ENCODE data around the gene TDRD10. TPM values are rescaled to one million over a fixed set of nuclear protein-coding genes. Genes with fewer than 3 reads are reported as not detected.
"Not testable (repeated sequence)": the region's sequence is repeated elsewhere in the genome, so short reads cannot be mapped to it uniquely, and the experiment has no call there.

The TDRD10 gene
- total RNA-seq, 1 donor from 2014 or later = 2.3 TPM

DNA sequence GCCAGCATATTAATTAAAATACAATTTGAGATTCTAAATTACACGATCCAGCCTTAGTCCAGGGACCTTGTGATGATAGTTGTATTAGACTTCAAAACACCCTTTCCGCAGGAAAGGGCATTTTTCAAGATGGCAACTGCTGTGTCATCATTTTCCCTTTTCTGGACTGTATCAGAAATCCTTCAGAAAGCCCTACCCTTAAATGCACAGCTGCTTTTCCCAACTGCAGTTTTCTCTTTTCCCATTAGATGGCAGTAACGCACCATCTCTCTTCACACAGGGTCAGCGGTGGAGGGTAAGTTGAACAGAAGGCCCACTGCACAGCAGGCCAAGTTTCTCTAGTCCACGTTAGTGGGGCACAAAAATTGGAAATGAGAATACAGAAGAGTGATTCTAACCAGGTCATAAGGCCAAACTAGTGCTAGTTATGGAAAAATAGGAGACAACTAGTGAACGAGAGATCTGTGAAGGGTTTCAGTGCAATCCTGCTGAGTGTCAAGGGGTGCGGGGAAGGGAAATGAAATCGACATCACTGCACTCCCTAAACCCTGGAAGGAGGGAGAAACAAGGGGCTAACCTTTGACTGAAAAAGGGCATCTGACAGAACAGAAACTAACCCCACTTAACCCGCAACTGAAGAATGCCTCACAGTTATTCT lies 22.1 kb upstream of the TDRD10 start:
- peak; percentile 79 for DNase-seq (ENCODE audit: low spot score)

DNA sequence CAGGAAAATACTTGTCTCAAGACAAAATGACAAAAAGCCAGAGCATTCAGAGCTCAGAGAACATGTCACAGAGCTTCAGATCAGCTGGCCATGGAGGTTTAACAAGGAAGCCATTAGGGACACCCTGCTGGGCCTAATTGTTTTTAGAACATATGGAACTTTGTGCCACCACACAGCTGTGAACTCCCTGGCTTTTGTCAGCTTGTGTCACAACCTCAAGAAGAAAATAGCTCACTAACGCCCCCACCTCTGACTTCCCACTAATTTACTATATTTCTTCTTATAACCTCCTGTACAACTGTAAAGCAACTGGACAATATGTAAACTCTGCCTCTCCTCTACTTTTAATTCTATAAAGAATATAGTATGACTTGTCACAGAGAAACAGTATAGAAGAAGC lies 21.0 kb upstream of the TDRD10 start:
- no peak for DNase-seq (ENCODE audit: low spot score)

DNA sequence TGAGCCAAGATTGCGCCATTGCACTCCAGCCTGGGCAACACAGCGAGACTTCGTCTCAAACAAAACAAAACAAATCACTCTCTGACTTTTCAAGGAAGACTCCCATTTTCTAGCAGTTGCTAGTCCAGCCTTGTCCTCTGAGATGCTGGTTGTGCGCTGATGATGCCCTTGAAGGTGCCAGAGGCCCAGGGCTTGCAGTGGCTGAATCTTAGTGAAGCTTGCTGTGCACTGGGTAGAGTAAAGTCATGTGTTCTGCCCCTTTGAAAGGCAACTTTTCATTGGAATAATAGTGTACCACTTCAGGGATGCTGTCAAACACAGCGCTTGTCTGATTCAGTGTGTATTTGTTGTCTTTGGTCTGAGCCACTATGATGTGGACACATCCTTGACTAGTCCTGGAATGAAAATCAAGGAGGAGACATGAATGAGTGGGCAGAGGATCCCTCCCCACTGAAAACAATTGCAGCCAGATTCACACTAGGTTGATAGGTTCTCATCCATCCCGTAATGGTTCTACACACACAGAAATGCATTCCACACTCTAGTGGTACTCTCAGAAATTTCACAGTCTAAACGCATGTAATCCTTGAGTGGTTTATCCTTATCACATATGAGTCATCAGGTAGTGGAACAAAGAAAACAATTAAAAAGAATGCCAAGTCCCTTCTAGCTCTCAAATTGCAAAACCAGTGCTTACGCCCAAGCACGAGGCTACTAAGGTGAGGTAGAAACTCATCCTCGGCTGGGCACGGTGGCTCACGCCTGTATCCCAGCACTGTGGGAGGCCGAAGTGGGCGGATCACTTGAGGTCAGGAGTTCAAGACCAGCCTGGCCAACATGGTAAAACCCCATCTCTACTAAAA lies 17.8 kb upstream of the TDRD10 start:
- DNase-seq (ENCODE audit: low spot score) = peak; percentile 40

DNA sequence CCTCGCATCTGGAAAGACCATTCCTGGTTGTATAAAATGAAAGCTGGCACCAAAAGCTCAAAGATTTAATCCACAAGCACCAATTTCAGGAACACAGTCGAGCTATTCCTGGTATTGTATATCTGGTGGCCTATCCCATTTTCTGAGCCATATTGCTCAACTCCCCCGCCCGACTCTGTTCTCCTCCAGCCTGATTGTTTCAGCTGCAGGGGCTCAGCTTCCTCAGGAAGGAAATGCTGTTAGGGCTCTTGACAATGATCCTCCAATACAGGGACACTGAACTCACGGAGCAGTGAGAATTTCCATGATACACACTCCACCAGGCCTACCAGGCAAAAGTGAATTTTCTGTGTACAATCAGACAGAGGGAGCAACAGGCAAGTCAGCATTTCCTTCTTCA lies 16.9 kb upstream of the TDRD10 start:
- peak; percentile 25 for DNase-seq (ENCODE audit: low spot score)

DNA sequence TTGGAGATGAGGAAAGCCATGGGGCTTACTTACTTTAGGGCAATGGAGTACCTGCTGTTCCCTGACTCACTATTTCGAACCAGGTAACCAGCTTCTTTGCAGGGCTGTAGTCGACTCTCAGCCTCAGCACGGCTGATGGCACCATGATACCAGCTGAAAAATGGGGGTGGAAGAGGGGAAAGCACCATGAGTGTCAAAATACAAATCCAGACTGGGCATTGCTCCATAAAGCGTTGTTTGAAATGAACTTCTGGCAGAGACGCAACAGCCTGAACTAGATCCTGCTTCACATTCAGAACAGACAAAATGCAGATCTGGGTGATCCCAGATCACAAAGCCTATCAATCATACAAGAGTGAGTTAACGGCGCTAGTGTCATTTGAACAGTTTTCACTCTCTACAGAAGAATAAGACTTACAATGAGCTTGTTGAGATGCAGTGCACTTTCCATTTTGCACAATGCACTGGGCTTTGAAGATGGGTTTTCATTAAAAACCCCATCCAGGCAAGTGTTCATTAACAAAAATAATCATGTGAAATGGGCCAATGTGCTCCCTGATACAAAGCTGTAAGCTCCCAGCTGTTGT lies 16.0 kb upstream of the TDRD10 start:
- DNase-seq (ENCODE audit: low spot score) = no peak

DNA sequence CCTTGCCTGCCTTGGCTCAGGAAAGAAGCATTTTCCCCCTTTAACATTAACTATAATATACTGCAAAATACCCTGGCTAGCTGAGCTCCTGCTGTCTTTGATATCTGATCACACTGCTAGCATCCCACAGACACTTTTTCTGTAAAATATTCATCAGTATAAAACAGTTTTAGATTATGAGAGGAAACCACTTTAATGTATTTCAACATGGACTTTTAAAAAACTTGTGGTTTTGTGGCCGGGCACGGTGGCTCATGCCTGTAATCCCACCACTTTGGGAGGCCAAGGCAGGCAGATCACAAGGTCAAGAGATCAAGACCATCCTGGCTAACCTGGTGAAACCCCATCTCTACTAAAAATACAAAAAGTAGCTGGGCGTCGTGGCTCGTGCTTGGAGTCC lies 15.3 kb upstream of the TDRD10 start:
- not testable (repeated sequence) for DNase-seq (ENCODE audit: low spot score)

DNA sequence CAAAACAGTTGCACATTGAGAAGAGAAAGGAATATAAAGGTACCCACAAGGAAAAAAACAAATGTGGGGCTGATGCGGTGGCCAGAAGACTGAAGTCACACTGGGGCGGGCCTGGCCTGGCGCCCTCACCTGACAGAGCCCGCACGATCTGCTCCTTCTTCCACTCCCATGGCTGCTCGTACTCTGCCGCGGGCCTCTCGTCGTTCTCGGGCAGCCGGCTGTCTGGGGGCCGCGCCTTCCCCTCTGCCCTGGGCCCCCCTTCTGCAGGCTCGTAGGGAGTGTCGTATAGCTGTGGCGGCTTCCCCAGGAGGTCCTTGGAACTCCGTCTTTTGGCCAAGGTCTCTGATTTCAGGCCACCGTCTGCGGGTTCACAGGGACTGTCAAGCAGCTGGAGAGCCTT lies 13.1 kb upstream of the TDRD10 start:
- no peak for DNase-seq (ENCODE audit: low spot score)

DNA sequence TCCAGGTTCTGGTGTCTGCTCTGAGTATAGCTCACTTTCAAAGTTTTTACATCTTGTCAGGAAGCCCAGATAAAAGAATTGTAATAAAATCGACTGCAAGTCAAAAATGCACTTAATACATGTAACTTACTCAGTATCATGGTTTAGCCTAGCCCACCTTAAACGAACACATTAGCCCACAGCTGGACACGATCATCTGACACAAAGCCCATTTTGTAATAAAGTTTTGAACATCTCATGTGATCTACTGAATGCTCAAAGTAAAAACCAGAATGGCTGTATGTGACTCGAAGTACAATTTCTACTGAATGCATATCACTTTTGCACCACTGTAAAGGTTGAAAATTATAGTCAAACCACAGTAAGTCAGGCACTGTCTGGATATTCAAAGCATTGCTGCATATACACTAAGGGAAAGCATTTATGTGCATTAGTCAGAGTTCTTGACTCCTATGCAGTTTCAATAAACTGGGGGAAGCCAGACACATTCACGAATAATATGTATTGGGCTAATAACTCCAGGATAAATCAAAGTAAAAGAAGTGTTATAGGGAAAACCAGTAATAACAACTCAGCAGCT lies 12.2 kb upstream of the TDRD10 start:
- DNase-seq (ENCODE audit: low spot score) = no peak

DNA sequence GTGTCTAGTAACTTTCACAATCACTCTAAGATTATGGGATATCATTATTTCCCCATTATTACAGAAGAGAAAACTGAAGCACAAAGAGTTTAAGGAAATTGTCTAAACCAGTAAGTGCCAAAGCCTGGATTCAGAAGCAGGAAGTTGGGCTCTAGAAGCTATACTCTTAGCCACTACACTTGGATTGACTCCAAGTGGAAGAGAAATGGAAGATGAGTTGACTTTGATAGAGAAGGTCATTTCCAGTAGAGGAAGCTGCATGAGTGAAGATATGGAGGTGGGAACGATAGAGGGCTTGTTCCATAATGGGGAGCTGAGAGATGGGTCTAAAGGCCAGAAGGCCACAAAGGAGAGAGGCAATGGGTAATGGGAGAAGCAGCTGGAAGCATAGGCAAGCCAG lies 11.7 kb upstream of the TDRD10 start:
- DNase-seq (ENCODE audit: low spot score) = no peak

DNA sequence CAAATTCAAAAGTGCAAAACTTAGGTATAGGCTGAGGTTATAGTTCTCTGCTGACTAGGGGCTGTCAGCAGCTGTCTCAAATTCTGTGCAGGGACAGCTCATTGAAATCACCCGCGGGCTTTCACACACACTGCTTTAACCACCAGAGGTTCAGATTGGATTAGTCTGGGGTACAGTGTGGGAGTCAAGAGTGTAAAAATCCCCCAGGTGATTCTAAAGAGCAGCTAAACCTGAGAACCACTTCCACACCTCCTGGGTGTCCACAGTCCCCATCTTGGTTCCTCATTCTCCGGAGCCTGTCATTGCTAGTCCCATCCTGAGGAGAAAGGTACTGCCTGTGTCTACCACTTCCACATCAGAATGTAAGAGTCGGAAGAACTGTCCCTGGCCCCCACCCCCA lies 9.9 kb upstream of the TDRD10 start:
- DNase-seq (ENCODE audit: low spot score) = no peak

DNA sequence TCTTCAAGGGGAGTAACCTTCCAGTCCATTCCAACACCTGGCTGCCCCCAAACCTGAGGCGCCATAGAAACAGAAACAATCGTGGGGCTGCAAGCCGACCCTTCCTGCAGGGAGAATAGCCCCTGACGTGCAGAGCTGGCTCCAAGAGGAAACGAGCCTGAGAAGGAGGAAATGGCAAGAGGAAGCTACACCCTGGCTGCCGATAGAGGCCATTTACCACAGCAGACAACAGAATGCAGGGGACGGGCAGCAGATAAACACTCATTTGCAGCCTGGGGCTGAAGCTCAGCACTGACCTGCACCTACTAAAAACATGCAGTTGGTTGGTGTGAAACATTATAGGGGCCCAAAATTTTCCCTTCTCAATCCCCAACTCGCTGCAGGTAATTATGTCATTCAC lies 8.7 kb upstream of the TDRD10 start:
- DNase-seq (ENCODE audit: low spot score) = peak; percentile 26

DNA sequence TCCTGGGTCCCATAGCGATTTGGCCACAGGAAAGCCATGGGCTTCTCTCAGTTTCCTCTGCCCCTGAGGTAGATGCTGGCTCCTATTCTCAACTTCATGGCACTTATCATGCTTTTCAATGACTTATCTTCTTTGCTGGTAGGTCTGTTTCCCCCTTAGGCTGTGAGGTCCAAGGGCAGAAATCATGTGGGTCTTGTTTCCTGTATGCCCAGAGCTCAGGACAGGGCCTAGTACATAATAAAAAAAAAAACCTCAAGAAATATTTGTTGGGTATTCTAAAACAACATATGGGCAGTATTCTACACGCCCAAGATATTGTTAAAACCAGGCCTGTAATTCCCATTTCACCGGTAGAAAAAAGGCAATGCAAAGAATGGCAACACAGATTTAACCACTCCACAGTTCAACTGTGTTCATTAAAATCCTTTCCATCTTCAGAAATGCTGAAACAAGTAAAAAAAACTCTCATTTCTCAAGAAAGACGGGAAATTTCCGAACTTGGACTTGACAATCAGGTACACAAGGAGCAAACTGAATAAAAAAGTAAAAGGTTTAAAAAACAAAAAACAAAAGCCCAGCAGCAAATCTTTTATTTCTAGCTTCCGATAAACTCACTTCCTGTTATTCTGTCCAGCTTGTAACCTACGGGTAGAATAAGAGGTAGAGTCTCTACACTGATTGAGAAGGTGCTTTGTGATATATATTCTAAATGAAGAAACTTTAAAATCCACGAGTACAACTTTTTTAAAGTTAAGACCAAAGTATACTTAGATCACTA lies 6.3 kb upstream of the TDRD10 start:
- DNase-seq (ENCODE audit: low spot score) = no peak

DNA sequence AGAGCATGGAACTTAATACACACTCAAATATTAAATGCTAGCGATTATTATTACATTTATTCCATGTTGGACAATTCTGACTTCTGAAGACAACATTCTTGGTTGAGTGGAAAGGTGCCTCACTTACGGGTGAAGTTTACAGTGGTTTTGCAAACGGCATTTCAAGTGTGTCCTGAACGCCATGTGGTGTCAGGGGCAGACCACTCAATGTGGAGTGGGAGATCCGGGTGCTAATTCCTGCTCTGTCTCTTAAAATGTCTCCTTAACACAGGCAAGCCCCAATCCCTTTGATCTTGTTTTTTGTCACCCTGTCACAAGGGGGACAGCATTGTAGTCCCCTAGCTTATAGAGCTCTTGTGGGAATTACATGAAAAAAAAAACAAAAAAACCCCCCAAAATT lies 5.6 kb upstream of the TDRD10 start:
- no peak for DNase-seq (ENCODE audit: low spot score)

DNA sequence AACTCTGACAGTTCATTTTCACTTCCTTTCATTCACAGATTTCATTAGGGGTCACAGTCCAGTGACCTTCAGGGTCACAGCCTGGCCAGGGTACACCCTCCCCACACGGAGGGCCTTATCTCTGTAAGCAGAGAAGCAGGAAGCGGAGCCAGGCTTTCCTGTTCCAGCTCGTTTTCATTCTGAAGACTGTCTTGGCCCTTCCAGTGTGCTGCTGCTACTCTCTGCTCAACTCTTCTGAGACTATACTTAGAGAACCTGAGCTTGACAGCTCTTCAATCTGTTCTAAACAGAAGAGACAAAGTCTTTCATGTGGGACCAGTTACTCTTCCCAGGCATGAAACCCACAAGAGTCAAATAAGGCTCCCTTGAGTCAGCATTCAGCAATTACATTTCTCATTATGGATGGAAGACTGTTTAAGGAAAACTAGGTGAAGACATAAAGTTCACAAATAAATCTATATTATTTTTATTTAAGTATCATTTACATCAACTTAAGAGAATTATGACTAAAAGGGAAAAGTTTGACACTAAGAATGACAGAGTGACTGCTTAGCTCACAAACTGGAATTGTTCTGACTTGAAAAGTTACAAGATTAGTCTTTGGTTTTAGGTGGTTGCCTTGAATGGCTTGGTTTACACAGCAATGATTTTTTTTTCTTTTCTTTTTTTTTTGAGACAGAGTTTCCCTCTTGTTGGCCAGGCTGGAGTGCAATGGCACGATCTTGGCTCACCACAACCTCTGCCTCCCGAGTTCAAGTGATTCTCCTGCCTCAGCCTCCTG lies 4.8 kb upstream of the TDRD10 start:
- DNase-seq (ENCODE audit: low spot score) = peak; percentile 20

DNA sequence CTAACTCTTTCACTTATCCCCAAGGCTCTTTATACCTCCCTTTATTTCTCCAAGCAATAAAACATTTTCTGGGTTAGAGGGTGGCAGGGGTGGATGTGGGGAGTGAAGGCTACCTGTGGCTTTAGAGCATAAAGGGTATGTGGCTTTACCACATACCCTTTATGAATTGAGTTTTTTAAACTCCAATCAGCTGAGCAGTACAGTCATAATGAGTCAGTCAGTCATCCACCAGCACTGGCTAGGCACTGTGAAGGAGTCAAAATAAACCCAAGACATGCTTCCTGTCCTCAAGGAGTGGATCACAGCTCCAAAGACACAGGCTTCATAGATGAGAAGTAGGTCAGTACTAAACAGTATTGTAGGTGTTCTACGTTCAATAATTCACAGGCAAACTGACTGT lies 2.6 kb upstream of the TDRD10 start:
- no peak for DNase-seq (ENCODE audit: low spot score)

DNA sequence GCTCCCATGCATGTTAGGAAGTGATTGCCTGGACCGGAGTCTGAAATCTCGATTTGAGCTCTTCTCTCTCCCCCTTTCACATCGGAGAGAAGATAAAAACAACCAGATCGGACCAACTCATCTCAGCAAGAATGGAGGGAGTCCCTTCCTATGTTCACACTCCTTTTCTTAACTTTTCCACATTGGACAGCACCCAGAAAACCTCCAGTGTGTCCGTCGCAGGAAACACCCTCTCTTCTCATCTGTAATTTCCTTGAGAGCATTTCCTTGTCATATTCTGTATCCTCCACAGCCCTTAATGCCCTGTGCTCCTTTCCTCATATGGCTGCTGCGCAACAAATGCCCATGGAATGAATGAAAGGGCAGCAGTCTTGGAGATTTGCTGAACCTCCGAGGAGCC lies 1.5 kb upstream of the TDRD10 start:
- no peak for DNase-seq (ENCODE audit: low spot score)

DNA sequence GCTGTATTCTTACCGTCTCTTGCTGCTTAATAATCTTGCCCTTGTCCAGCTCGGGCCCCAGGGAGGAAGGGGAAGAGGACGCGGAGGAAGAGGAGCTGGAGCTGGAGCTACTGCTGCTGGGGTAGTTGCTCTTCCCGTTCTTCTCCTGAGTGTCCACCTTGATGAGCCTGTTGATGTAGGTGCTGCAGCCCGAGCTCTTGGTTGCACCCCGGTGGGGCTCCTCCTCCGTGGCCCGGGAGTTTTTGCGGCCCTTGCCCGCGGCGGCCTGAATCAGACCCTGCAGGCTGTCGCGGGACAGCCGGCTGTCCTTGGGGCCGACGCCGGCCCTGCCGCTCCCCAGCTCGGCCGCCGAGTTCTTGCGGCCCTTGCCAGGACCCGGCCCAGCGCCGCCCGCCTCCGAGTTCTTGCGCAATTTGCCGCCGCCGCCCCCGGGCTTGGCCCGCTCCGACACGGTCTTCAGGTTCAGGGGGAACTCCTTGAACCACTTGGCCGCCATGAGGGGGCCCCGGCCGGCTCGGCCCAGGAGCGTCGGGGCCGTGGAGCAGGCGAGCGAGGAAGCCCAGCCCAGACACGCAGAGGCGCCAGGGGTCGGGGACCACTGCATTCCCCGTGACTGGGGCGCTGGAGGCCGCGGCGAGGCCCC lies 475 bp upstream of the TDRD10 start:
- peak; percentile 30 for DNase-seq (ENCODE audit: low spot score)

DNA sequence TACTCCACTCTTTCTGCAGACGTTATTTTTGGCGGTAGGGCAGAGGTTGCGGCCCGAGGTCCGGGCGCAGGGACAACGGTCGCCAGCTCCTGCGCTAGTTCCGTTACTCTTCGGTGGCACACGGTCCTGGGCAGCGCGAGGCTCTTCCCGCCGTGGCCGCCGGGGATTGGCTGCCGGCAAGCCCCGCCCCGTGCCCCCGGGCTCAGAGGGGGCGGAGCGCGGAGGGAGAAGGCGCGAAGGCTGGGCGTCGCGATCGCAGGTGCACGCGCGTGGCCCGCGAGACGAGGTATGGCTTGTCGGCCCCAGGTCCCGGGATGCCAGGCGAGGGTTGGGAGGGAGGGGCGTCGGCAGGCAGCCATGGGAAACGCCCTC lies 711 bp downstream of the TDRD10 start:
- DNase-seq (ENCODE audit: low spot score) = no peak

DNA sequence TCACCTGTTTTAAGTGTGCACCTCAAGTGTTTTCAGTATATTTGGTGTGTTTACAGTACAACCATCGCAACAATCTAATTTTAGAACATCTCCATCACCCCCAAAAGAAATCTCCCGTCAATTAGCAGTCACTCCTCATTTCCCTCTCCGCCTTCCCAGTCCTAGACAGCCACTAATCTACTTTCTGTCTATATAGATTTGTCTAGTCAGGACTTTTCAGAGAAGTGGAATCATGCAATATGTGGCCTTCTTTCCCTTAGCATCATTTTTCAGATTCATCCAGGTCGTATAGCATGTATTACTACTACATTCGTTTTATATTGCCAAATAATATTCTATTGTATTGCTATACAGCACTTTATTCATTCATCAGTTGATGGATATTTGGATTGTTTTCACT lies 1.9 kb downstream of the TDRD10 start:
- DNase-seq (ENCODE audit: low spot score) = no peak

DNA sequence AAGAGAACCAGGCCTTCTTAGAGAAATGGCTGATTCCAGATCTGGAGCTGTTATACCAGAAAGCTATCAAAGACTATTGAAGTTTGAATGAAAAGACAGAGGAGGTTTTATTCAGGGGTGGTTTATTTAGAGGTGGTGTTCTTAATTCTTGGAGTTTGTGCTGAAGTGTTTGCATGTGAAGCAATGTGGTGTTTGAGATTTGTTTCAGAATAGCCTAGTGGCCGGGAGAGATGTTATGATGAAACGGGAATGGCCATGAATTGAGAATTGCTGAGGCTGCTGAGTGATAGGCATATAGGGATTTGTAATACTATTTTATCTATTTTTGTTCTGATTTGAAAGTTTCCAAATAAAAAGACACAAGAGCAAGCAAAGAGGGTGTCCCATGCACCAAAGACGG lies 10.7 kb downstream of the TDRD10 start:
- DNase-seq (ENCODE audit: low spot score) = no peak
